Measurements from ENCODE around the gene KIAA0753.

DNA sequence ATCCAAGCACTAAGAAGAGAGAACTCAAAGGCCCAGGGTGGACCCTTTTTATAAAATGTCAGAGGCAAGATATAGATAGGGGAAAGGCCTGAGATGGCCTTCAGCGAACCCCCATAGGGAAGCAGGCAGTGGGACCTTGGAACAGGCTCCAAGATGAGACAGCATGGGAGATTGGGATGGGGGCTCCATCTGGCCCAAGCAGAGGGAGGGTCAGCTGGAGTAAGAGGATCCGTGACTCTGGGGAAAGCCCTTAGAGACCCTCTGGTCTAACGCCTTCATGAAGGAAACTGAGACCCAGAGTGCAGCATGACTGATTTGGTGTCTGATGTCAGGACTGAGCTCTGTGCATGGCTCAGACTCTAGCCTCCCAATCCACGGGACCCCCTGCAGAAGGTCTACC is 41.8 kb upstream of the KIAA0753 start:
- TF ChIP-seq CTCF (IDR thresholded peaks at IDR 0.05; ENCODE audit: low read length) = no peak
- no peak for TF ChIP-seq EZH2 (optimal IDR thresholded peaks at IDR 0.05; ENCODE audit: low read depth, low read length)
- no peak for TF ChIP-seq EZH2phosphoT487 (IDR thresholded peaks at IDR 0.05; ENCODE audit: low read length)

All from MM.1S (cell line).